Measurements from ENCODE around the gene CLCA4.

GRCh38 chr1:86500714-86501113 lies 46.2 kb upstream of the CLCA4 start:
- TF ChIP-seq POLR2A (IDR thresholded peaks at IDR 0.05) (no peak), CTCF (IDR thresholded peaks at IDR 0.05) (no peak), POLR2AphosphoS5 (IDR thresholded peaks at IDR 0.05) (no peak)

All from upper lobe of left lung (tissue), 4 donors.